ENCODE measurements around the gene CD28.
"Not testable (repeated sequence)": the region's sequence is repeated elsewhere in the genome, so short reads cannot be mapped to it uniquely, and the experiment has no call there.

Gene CD28

DNA sequence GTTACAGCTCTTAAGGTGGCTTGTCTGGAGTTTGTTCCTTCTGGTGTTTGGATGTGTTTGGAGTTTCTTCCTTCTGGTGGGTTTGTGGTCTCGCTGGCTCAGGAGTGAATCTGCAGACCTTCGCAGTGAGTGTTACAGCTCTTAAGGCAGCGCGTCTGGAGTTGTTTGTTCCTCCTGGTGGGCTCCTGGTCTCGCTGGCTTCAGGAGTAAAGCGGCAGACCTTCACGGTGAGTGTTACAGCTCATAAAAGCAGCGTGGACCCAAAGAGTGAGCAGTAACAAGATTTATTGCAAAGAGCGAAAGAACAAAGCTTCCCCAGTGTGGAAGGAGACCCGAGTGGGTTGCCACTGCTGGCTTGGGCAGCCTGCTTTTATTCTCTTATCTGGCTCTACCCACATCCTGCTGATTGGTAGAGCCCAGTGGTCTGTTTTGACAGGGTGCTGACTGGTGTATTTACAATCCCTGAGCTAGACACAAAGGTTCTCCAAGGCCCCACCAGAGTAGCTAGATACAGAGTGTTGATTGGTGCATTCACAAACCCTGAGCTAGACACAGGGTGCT lies 78.4 kb downstream of the CD28 start:
- not testable (repeated sequence) for DNase-seq (ENCODE audit: low read depth in 2 of 2)

DNA sequence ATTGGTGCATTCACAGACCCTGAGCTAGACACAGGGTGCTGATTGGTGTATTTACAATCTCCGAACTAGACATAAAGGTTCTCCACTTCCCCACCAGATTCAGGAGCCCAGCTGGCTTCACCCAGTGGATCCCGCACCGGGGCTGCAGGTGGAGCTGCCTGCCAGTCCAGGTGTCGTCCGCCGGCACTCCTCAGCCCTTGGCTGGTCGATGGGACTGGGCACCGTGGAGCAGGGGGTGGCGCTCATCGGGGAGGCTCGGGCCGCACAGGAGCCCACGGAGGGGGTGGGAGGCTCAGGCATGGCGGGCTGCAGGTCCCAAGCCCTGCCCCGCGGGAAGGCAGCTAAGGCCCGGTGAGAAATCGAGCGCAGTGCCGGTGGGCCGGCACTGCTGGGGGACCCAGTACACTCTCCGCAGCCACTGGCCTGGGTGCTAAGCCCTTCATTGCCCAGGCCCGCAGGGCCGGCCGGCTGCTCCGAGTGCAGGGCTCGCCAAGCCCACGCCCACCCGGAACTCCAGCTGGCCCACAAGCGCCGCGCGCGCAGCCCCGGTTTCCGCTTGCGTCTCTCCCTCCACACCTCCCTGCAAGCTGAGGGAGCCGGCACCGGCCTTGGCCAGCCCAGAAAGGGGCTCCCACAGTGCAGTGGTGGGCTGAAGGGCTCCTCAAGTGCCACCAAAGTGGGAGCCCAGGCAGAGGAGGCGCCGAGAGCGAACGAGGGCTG lies 79.1 kb downstream of the CD28 start:
- not testable (repeated sequence) for DNase-seq (ENCODE audit: low read depth in 2 of 2)

DNA sequence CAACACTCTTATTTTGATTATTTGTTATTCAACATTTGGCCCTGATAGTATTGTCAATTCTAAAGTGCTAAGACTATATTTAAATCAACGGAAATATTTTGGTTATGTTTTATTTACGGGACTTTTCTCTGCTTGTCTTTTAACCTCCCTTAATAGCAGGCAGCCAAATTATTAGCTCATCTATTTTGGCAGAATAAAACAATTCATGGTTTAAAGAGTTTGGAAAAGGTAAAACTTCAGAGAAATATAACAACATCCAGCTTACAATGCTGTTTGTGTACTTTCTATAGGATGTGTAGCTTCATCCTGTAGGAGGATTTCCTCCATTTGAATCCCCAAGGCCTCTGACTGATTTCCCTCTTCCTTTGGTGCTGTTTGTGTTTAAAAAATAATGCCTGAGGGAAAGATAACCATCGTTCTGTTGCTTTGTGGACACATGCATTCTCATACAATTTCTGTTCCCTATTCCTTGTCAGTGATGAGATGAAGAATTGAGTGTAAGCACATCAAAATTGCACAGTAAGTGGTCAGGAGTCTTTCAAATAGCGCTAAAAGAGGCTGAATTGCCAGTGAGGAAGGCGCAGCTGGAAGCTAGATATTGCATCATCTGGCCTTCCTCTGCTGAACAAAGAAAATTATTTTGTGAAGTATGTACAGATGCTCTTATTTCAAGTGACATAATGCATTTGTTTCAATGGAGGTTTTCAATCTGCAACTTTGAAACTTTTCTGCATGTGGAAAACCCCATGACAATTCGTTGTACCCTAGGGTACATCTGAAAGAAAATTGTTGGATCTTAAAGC lies 80.3 kb downstream of the CD28 start:
- DNase-seq (ENCODE audit: low read depth in 2 of 2) = no peak

- DNase-seq (ENCODE audit: low read depth in 2 of 2) = no peak
Measured at GRCh38 chr2:203787979-203788378, 81.5 kb downstream of the CD28 start.

All from stimulated activated CD8-positive, alpha-beta memory T cell treated with anti-CD3 and anti-CD28 coated beads, Interleukin-2, amount 100 ng/mL, for 1 hour (primary cell).